Aorta (tissue), 5 donors: ENCODE data around the gene CDYL. TPM values are rescaled to one million over a fixed set of nuclear protein-coding genes. Genes with fewer than 3 reads are reported as not detected.

Experiments used
- ATAC-seq: fragments of 200-7000 bp; cut with Tn5 transposase; one replicate; pipeline ENCODE4 v1.9.1; 2022; ENCODE audit warnings: moderate library complexity; ENCODE audit not compliant: low FRiP score
- DNase-seq, 2 donors: peaks; one replicate each; pipeline ENCODE4 v3.0.0-alpha.2; 2020
- H3K27ac ChIP-seq, 2 donors: one replicate each; pipeline ENCODE4 v1.5.1; 2013; ENCODE audit warnings: low read length in 2 of 2, mild to moderate bottlenecking in 2 of 2, moderate library complexity in 2 of 2, control low read depth in 1 of 2, inconsistent platforms in 1 of 2, low read depth in 1 of 2
- H3K27me3 ChIP-seq, 2 donors: one replicate each; pipeline ENCODE4 v1.6.1; 2013; ENCODE audit warnings: control low read depth in 1 of 2, low read length in 1 of 2, mild to moderate bottlenecking in 1 of 2, moderate library complexity in 1 of 2; ENCODE audit not compliant: insufficient read depth in 2 of 2, control insufficient read depth in 1 of 2
- H3K36me3 ChIP-seq, 2 donors: one replicate each; pipeline ENCODE4 v1.6.1; 2013; ENCODE audit warnings: control low read depth in 1 of 2, low read length in 1 of 2, mild to moderate bottlenecking in 1 of 2; ENCODE audit not compliant: insufficient read depth in 2 of 2, control insufficient read depth in 1 of 2
- H3K4me1 ChIP-seq, 2 donors: one replicate each; pipeline ENCODE4 v1.6.1; 2013; ENCODE audit warnings: low read length in 2 of 2, control low read depth in 1 of 2, mild to moderate bottlenecking in 1 of 2, moderate library complexity in 1 of 2; ENCODE audit not compliant: insufficient read depth in 2 of 2, control insufficient read depth in 1 of 2
- H3K4me3 ChIP-seq, 2 donors: one replicate each; pipeline ENCODE4 v1.5.1; 2013; ENCODE audit warnings: low read length in 2 of 2, control low read depth in 1 of 2, mild to moderate bottlenecking in 1 of 2
- H3K9me3 ChIP-seq: one replicate; pipeline ENCODE4 v1.6.1; 2013; ENCODE audit warnings: mild to moderate bottlenecking, low read length; ENCODE audit not compliant: control insufficient read depth
- WGBS, 2 donors: extraction: QIAGEN DNeasy Blood & Tissue Kit; methylation state at CpG; one replicate each; pipeline ENCODE4 v1.1.7; 2013; 5-methylcytosine and 5-hydroxymethylcytosine counted together
- intact Hi-C, 2 donors: fragments of 100-400 bp; cut with DNase I; formaldehyde crosslinking; loops; one replicate each; pipeline versions ENCODE4 v1.14.2 to v1.15.0; 2022
- polyA plus RNA-seq, 2 donors: library from polyadenylated mRNA; stranded (reverse); fragments of 200-250 nt; gene quantifications; one replicate each; pipeline ENCODE4 v1.2.3, GENCODE V29; 2013
- total RNA-seq, 2 donors: library from RNA; stranded (reverse); fragmentation: NEBNext Ultra II Directional; extraction: Animal tissue kit (Norgen Biotek cat#: 25700); gene quantifications; one replicate each; pipeline ENCODE4 v1.2.1, GENCODE V29; 2021
- donor health status: healthy with polysubstance abuse.
- donor health status: Bipolar disorder and iron deficiency.
- donor health status: DM: no; HTN: no; CAD: no.
- donor health status: DM: no; HTN: no; CAD: no.
- donor health status: DM: yes; HTN: yes; CAD: no.

Gene CDYL
- total and polyA plus RNA-seq, 4 donors: 9.6 to 44.2 (median 26.4) TPM

- intact Hi-C loops: no loop called here
- Histone ChIP-seq H3K9me3 (no peaks in the 10 kb centered on the region), H3K4me1 (no peaks in the 10 kb centered on the region), H3K27me3 (no peaks in the 10 kb centered on the region), H3K27ac (no peak overlapping the region), H3K4me3 (no peak overlapping the region), H3K36me3 (no peaks in the 10 kb centered on the region)
- 94 to 95% methylated on average over 13 of the region's 13 CpGs for WGBS, 2 donors
- ATAC-seq: no peak
- DNase-seq: no peak
Observed at GRCh38 chr6:4973415-4973814, 197.2 kb downstream of the CDYL start.

GRCh38 chr6:4973982-4974745 lies 198.0 kb downstream of the CDYL start:
- ATAC-seq: peak; percentile 80
- H3K27me3 ChIP-seq: no peaks in the 10 kb centered on the region
- H3K4me3 ChIP-seq: no peak overlapping the region
- peaks cover 2% of the 10 kb centered on the region for H3K9me3 ChIP-seq
- intact Hi-C loops: no loop called here
- peak in 1 of 2 donors; percentile 68 for DNase-seq
- H3K4me1 ChIP-seq: no peaks in the 10 kb centered on the region
- 4 to 10% methylated on average over 14 of the region's 14 CpGs for WGBS, 2 donors
- peak overlapping the region; percentile 12 to 15 for H3K27ac ChIP-seq
- no peaks in the 10 kb centered on the region for H3K36me3 ChIP-seq

- Histone ChIP-seq H3K27ac (no peak overlapping the region), H3K36me3 (no peaks in the 10 kb centered on the region), H3K4me3 (no peak overlapping the region), H3K27me3 (no peaks in the 10 kb centered on the region), H3K9me3 (peaks cover 2% of the 10 kb centered on the region), H3K4me1 (no peaks in the 10 kb centered on the region)
- no peak for DNase-seq
- ATAC-seq: no peak
- intact Hi-C loops: no loop called here
- 77 to 83% methylated on average over 8 of the region's 8 CpGs for WGBS, 2 donors
Observed at GRCh38 chr6:4974962-4975361, 198.8 kb downstream of the CDYL start.

GRCh38 chr6:4975506-4975905 lies 199.3 kb downstream of the CDYL start:
- H3K27me3 ChIP-seq: no peaks in the 10 kb centered on the region
- no peak overlapping the region for H3K4me3 ChIP-seq
- 40 to 45% methylated on average over 3 of the region's 3 CpGs for WGBS, 2 donors
- H3K27ac ChIP-seq: no peak overlapping the region
- no peak for ATAC-seq
- H3K36me3 ChIP-seq: no peaks in the 10 kb centered on the region
- no peak for DNase-seq
- intact Hi-C loops: no loop called here
- no peaks in the 10 kb centered on the region for H3K4me1 ChIP-seq
- H3K9me3 ChIP-seq: peaks cover 2% of the 10 kb centered on the region

GRCh38 chr6:4977468-4977867 lies 201.3 kb downstream of the CDYL start:
- Histone ChIP-seq H3K27me3 (no peaks in the 10 kb centered on the region), H3K27ac (no peak overlapping the region), H3K4me1 (no peaks in the 10 kb centered on the region), H3K4me3 (no peak overlapping the region), H3K36me3 (no peaks in the 10 kb centered on the region), H3K9me3 (peaks cover 2% of the 10 kb centered on the region)
- WGBS, 2 donors: 74 to 84% methylated on average over 5 of the region's 5 CpGs
- ATAC-seq (no peak), DNase-seq (no peak)
- intact Hi-C loops: no loop called here

DNA sequence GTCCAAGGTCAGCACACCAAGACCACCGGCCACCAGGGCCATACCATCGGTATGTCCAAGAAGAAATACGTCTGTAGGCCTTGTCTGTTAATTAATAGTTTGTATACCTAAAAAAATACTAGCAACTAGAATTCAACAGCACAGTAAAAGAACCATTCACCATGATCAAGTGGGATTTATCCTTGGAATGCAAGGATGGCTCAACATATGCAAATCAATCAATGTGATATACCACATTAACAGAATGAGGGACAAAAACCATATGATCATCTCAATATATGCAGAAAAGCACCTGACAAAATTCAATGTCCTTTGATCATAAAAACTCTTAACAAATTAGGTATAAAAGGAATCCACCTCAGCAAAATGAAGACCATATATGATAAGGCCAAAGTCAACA lies 203.2 kb downstream of the CDYL start:
- Histone ChIP-seq H3K9me3 (peaks cover 2% of the 10 kb centered on the region), H3K27me3 (no peaks in the 10 kb centered on the region), H3K36me3 (no peaks in the 10 kb centered on the region), H3K27ac (no peak overlapping the region), H3K4me3 (no peak overlapping the region), H3K4me1 (no peaks in the 10 kb centered on the region)
- DNase-seq (no peak), ATAC-seq (no peak)
- WGBS, 2 donors: 64 to 80% methylated on average over 3 of the region's 3 CpGs
- intact Hi-C loops: no loop called here

DNA sequence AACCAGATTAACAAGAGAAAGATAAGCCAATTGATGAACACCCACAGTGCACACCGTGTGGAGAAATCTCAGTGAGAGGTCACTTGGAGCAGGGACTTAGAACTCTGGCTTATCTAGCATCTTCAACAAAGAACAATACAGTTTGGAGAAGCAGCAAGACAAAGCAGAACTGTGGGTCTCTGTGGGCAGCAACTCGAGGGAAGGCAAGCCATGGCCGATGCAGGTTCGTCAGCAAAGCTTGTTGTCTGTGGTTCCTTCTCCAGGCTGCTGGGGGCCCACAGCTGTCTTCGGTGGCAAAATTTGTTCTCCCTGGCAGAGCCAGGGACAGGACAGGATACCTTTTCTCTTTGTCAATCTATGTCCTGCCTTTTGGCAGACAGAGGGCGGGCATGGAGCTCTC lies 205.6 kb downstream of the CDYL start:
- ATAC-seq (no peak), DNase-seq (no peak)
- intact Hi-C loops: no loop called here
- Histone ChIP-seq H3K4me3 (no peak overlapping the region), H3K9me3 (peaks cover 4% of the 10 kb centered on the region), H3K27ac (no peak overlapping the region), H3K27me3 (no peaks in the 10 kb centered on the region), H3K36me3 (no peaks in the 10 kb centered on the region), H3K4me1 (no peaks in the 10 kb centered on the region)
- 72 to 77% methylated on average over 6 of the region's 6 CpGs for WGBS, 2 donors

- intact Hi-C loops: no loop called here
- no peak overlapping the region for H3K4me3 ChIP-seq
- H3K27ac ChIP-seq: no peak overlapping the region
- peaks cover 4% of the 10 kb centered on the region for H3K9me3 ChIP-seq
- H3K36me3 ChIP-seq: no peaks in the 10 kb centered on the region
- H3K4me1 ChIP-seq: no peaks in the 10 kb centered on the region
- 76 to 77% methylated on average over 6 of the region's 6 CpGs for WGBS, 2 donors
- no peaks in the 10 kb centered on the region for H3K27me3 ChIP-seq
- DNase-seq (no peak), ATAC-seq (no peak)
Observed at GRCh38 chr6:4983322-4983721, 207.1 kb downstream of the CDYL start.

DNA sequence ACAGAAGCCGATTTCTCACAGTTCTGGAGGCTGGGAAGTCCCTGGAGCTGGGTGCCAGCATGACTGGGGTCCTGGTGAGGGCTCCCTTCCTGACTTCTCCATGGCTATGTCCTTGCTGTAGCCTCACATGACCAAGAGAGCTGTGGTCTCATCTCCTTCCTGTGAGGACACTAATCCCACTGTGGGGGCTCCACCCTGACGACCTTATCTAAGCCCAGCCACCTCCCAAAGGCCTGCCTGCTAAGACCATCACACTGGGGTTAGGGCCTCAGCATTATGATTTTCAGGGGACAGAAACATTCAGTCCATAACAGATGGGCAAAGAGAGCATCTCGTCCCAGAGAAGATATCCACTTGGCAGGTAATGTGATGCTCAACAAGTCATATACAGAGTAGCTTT lies 210.8 kb downstream of the CDYL start:
- H3K27me3 ChIP-seq: no peaks in the 10 kb centered on the region
- H3K9me3 ChIP-seq: peaks cover 2% of the 10 kb centered on the region
- no peak for DNase-seq
- WGBS, 2 donors: 80 to 86% methylated on average over 3 of the region's 3 CpGs
- ATAC-seq: no peak
- H3K27ac ChIP-seq: no peak overlapping the region
- no peak overlapping the region for H3K4me3 ChIP-seq
- H3K4me1 ChIP-seq: no peaks in the 10 kb centered on the region
- intact Hi-C loops: no loop called here
- no peaks in the 10 kb centered on the region for H3K36me3 ChIP-seq
